Cardiac septum (tissue), 1 donor: ENCODE measurements around the gene COPS4. TPM values are rescaled to one million over a fixed set of nuclear protein-coding genes. Genes with fewer than 3 reads are reported as not detected.
"Not testable (repeated sequence)": the region's sequence is repeated elsewhere in the genome, so short reads cannot be mapped to it uniquely, and the experiment has no call there.

Experiments
- DNase-seq: peaks from one replicate; pipeline ENCODE4 v3.0.0-alpha.2; 2020; ENCODE audit warnings: low spot score
- intact Hi-C: fragments of 100-400 bp; cut with DNase I; formaldehyde crosslinking; loops from one replicate; pipeline ENCODE4 v1.14.0; 2022
- total RNA-seq: library from RNA; stranded (reverse); fragmentation: NEBNext Ultra II Directional; extraction: Animal tissue kit (Norgen Biotek cat#: 25700); gene quantifications from one replicate; pipeline ENCODE4 v1.2.1, GENCODE V29; 2021
- donor health status: DM: no; HTN: no; CAD: no.

Gene COPS4
- total RNA-seq, 1 donor from 2014 or later = 47.1 TPM

GRCh38 chr4:83074783-83075182, 39.8 kb downstream of the COPS4 start:
- intact Hi-C loops = loop anchor here (5.0 kb wide), 1 partner anchor 188 kb away; no protein-coding TSS in a partner anchor
- not testable (repeated sequence) for DNase-seq

DNA sequence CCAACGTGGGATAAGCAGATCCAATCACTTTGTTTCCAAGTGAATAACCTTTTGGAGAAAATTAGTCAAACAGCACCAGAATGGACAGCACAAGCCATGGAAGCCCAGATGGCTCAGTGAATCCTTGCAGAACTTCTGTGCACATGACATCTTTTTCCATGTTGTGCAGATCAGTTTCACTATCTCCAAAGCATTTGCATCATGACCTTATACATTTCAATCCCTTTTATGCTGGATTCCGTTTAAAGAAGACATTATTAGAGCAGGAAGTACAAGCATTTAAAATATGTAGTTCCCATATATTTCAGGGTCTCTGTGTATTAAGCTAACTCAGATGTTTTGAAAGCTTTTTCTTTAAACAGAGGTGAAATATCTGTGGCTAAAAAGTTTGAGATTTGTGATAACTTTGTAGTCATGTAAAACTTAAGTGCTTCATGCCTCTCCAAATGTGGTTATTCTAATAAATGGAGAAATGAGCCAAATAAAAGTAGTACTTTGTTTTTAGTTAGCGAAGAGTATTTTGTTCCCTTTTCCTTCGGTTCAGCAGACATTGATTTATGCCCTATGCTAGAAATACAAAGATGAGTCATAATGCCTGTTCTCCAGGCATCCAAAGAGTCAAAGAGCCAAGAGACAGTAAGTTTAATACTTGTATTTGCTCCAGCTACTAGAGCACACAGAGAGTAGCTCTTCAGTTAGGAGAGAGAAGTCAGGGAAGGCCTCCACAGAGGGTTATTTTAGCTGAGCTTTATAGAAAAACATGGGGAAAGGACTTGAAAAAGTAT, 40.5 kb downstream of the COPS4 start:
- intact Hi-C loops = no loop called here
- DNase-seq = no peak

- intact Hi-C loops = no loop called here
- no peak for DNase-seq
Observed at GRCh38 chr4:83080561-83080960, 45.6 kb downstream of the COPS4 start.

GRCh38 chr4:83082777-83083176, 47.8 kb downstream of the COPS4 start:
- no peak for DNase-seq
- intact Hi-C loops = no loop called here

GRCh38 chr4:83083925-83084475, 49.0 kb downstream of the COPS4 start:
- intact Hi-C loops = no loop called here
- no peak for DNase-seq

GRCh38 chr4:83084956-83085355, 50.0 kb downstream of the COPS4 start:
- intact Hi-C loops, DNase-seq: not testable (repeated sequence)

DNA sequence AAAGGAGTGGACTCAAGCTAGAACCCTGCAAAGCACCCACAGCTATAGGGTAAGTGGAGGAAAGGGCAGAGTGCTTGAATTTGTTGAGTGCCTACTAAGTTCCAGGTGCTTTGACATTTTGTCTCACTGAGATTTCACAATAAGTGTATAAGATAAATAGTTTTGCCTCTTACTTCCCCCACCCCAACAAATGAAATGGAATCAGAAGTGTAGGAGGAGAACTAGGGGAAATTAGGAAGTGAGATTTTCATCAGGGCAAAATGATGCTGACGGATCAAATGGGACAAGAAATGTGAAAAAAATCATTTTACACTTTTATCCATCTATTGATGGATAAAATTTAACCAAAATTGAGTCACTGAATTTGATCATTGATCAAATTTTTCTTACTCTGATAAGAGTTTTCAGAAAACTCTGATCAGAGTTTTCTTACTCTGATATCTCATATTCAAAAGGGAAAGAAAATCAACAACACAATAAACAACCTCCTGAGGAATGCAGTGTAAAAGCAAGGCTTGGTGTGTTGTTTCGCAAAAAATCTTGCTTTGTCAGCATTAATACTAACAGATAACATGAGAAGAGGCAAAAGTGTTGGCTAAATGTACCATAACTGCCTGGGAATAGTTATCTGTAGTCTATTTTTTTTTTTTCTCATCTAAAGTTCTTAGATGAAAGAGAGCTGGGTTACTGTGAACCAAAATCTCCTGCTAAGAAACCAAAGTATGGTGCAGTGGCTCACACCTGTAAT, 54.6 kb downstream of the COPS4 start:
- intact Hi-C loops = no loop called here

GRCh38 chr4:83093060-83093640, 58.2 kb downstream of the COPS4 start:
- DNase-seq = no peak
- intact Hi-C loops = no loop called here

More for the DNA sequence above, 54.6 kb downstream of the COPS4 start:
- no peak for DNase-seq

- intact Hi-C loops = no loop called here
- no peak for DNase-seq
Observed at GRCh38 chr4:83096397-83096796, 61.4 kb downstream of the COPS4 start.

DNA sequence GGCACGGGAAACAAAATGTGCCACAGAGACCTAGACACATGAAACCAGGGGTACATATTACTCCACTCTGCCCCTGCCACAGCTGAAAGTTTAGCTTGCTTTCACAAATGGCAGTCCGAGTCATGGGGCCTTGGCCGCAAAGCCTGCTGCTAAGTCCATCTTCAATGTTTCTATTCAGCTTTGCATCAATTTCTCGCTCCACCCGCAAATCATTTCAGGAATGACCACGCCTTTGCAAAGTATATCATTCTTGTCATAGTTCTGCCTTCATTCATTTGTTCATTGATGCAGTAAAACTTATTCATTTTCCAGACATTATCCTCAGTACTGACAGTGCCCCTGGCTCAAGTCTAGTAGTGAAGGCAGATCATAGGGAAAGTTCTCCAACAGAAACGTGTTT, 70.0 kb downstream of the COPS4 start:
- DNase-seq = no peak
- intact Hi-C loops = no loop called here

DNA sequence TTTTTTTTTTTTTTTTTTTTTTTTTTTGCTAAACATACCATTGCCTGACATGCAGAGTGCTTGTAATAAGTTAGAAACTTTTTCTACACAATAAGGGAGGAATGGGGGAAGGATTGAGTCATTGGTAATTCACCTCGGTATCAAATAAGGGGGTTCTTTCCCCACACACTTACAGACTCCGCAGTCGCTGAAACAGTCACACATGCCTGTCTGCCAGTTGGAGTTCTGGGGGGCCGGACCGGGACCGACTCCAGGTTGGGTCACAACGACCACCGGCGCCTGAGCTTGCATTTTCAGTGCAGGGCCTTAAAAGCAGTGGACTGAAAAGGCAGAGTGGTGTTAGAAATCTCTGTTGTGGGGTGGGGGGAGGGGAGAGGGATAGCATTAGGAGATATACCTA, 72.6 kb downstream of the COPS4 start:
- DNase-seq = no peak

DNA sequence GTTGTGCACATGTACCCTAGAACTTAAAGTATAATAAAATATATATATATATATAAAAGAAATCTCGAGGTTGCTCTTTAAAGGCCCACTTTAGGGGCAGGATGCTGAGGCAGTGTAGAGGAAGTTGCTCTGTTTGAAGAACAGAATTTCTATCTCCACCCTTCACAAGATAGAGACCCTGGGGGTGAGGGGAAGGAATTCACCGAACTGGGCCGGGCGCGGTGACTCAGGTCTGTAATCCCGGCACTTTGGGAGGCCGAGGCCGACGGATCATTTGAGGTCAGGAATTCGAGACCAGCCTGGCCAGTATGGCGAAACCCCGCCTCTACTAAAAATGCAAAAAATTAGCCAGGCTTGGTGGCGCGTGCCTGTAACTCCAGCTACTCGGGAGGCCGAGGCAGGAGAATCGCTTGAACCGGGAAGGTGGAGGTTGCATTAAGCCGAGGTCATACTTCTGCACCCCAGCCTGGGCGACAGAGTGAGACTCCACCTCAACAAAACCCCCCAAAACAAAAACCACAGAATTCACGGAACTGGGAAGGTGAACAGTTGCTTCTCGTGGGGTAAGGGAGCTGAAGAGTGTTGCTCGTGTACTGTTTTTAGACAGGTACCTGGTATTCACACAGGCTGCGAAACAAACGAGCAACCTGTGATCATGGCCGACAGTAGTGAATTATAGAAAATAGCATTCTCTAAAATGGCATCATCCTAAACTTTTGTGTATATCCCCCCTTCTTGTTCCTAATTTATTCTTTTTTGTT, 73.3 kb downstream of the COPS4 start:
- no peak for DNase-seq
- intact Hi-C loops = no loop called here

More for the DNA sequence above, 72.6 kb downstream of the COPS4 start:
- intact Hi-C loops = no loop called here

- peak; percentile 78 for DNase-seq
- intact Hi-C loops = no loop called here
Observed at GRCh38 chr4:83109480-83110222, 74.7 kb downstream of the COPS4 start.

DNA sequence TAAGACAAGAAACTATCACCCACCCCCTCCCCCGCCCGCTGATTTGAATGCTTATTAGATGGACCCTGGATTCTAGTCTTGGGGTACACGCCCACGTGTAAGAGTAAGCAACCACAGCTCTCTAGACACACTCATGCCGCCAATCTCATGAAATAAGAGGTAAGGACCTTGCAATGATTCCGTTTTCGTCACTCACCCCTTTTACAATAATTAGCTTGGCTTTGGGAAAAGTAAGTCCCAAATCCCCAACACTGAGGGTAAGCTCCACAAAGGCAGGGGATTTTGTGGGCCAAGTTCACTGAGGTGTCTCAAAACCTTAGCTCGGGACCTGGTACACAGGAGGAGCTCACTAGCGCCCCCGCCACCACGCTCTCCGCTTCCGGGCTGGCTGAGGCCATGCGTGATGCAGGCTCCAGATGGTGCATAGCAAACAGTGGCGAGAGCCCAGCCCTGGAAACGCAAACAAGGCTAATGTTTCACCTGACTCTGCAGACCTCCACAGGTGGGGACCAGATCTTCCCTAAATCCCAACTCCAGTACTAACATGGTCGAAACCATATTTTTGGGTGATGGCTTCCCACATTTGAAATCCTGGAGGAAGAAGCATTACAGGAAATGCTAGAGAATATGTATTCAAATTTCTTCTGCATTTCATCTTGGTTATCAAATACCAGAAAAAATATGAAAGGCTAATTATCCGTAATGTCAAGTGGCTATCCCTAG, 75.4 kb downstream of the COPS4 start:
- intact Hi-C loops = no loop called here
- peak; percentile 97 for DNase-seq

GRCh38 chr4:83110970-83111750, 76.2 kb downstream of the COPS4 start:
- intact Hi-C loops = no loop called here
- no peak for DNase-seq

- DNase-seq, intact Hi-C loops: not testable (repeated sequence)
Observed at GRCh38 chr4:83111751-83112141, 76.8 kb downstream of the COPS4 start.

DNA sequence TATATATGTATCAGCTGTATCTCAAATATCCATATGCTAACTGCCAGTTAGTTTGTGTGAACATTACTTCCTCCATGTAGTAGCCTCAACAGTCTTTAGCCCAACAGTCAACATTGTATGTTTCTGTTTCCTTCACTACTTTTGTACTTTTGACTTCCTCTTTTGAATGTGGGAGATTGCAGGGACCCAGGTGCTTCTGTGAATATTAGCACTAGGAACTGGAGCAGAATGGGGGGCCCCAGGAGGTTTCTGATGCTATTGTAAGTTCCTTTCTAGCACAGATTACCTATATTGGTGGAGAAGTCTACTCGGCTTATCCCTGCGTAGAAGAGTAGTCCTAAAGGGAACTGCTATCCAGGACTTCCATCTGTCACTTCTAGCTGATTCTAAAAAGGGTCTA, 77.2 kb downstream of the COPS4 start:
- no peak for DNase-seq
- intact Hi-C loops = no loop called here
